SK-N-SH (cell line): ENCODE measurements around the gene VPS35L. TPM values are rescaled to one million over a fixed set of nuclear protein-coding genes. Genes with fewer than 3 reads are reported as not detected.

Experiments
- CTCF ChIA-PET: fragments of 300-600, 350-600 bp; formaldehyde crosslinking; extraction: SDS; loops from one replicate; lab custom pipeline; 2021; lab: Yijun Ruan, JAX
- POLR2A ChIA-PET: fragments of 350-600 bp; sonication (Branson Sonifier 250); formaldehyde crosslinking; extraction: SDS; loops from one replicate; lab custom pipeline; 2020; ENCODE audit warnings: antibody characterized with exemption, inconsistent platforms; lab: Yijun Ruan, JAX
- DNase-seq: peaks from one replicate; pipeline ENCODE4 v3.0.0; 2012
- H2AFZ ChIP-seq: fragments of 200-600 bp; sonication (generic); 2 replicates; pipeline ENCODE4 v1.8.1; 2016; ENCODE audit warnings: antibody characterized with exemption, mild to moderate bottlenecking, low read depth
- H3F3A ChIP-seq: fragments of 200-600 bp; sonication (generic); replicated peaks from 2 replicates; pipeline ENCODE3; 2016; ENCODE audit warnings: antibody characterized with exemption, mild to moderate bottlenecking; ENCODE audit not compliant: insufficient read depth
- H3K27ac ChIP-seq, 2 experiments: fragments of 200-500 bp in 1 of 2; fragments of 200-600 bp in 1 of 2; sonication (Bioruptor generic) in 1 of 2; sonication (generic), shearing (Covaris generic) in 1 of 2; 2 replicates each; pipeline versions ENCODE4 v1.5.1 to v1.6.1; 2014 to 2016; ENCODE audit warnings: low read depth in 2 of 2, inconsistent platforms in 1 of 2, low read length in 1 of 2, mild to moderate bottlenecking in 1 of 2, mixed read lengths in 1 of 2
- H3K27me3 ChIP-seq: fragments of 200-600 bp; sonication (generic), shearing (Covaris generic); 2 replicates; pipeline ENCODE4 v1.6.1; 2016; ENCODE audit warnings: mixed run types; ENCODE audit not compliant: insufficient read depth
- H3K36me3 ChIP-seq, 2 experiments: fragments of 200-500 bp in 1 of 2; fragments of 200-600 bp in 1 of 2; sonication (Bioruptor generic) in 1 of 2; sonication (generic) in 1 of 2; replicated peaks in 1 of 2; 2 replicates each; pipeline versions ENCODE3 to v1.5.1; 2014 to 2016; ENCODE audit warnings: low read length in 1 of 2, mild to moderate bottlenecking in 1 of 2; ENCODE audit not compliant: insufficient read depth in 2 of 2, control insufficient read depth in 1 of 2
- H3K4me1 ChIP-seq, 2 experiments: fragments of 200-500 bp in 1 of 2; fragments of 200-600 bp in 1 of 2; sonication (Bioruptor generic) in 1 of 2; sonication (generic), shearing (Covaris generic) in 1 of 2; 2 replicates each; pipeline versions ENCODE4 v1.5.1 to v1.6.1; 2014 to 2016; ENCODE audit warnings: low read depth in 1 of 2, low read length in 1 of 2, mixed run types in 1 of 2; ENCODE audit not compliant: insufficient read depth in 2 of 2, control insufficient read depth in 1 of 2
- H3K4me2 ChIP-seq: fragments of 200-600 bp; sonication (generic), shearing (Covaris generic); 2 replicates; pipeline ENCODE4 v1.6.1; 2017; ENCODE audit warnings: mixed run types
- H3K4me3 ChIP-seq, 2 experiments: fragments of 200-500 bp in 1 of 2; fragments of 200-600 bp in 1 of 2; sonication (Bioruptor generic) in 1 of 2; sonication (generic), shearing (Covaris generic) in 1 of 2; 2 replicates each; pipeline versions ENCODE4 v1.5.1 to v1.8.1; 2014 to 2016; ENCODE audit warnings: low read depth in 2 of 2, inconsistent platforms in 1 of 2, low read length in 1 of 2, mild to moderate bottlenecking in 1 of 2, mixed read lengths in 1 of 2, moderate library complexity in 1 of 2
- H3K79me2 ChIP-seq: fragments of 200-600 bp; sonication (generic); 2 replicates; pipeline ENCODE4 v1.8.1; 2017; ENCODE audit warnings: mild to moderate bottlenecking; ENCODE audit not compliant: insufficient read depth
- H3K9ac ChIP-seq: fragments of 200-600 bp; sonication (generic); 2 replicates; pipeline ENCODE4 v1.6.1; 2017; ENCODE audit warnings: mixed run types
- H3K9me2 ChIP-seq: fragments of 200-600 bp; sonication (generic); 2 replicates; pipeline ENCODE4 v1.6.1; 2017; ENCODE audit warnings: mixed run types
- H3K9me3 ChIP-seq: fragments of 200-600 bp; sonication (generic); 2 replicates; pipeline ENCODE4 v1.6.1; 2017; ENCODE audit warnings: mixed run types, mild to moderate bottlenecking, moderate library complexity
- H4K20me1 ChIP-seq: fragments of 200-600 bp; sonication (generic); 2 replicates; pipeline ENCODE4 v1.6.1; 2017; ENCODE audit warnings: mild to moderate bottlenecking, mixed run types; ENCODE audit not compliant: insufficient read depth
- EP300 ChIP-seq, 2 experiments: IDR thresholded peaks; 2 replicates each; pipeline versions ENCODE4 v1.4.0 to v1.6.1; 2012; ENCODE audit warnings: borderline replicate concordance in 1 of 2, low read depth in 1 of 2, low read length in 1 of 2
- EZH2phosphoT487 ChIP-seq: fragments of 200-600 bp; sonication (generic); IDR thresholded peaks from 2 replicates; pipeline ENCODE4 v1.6.1; 2017; ENCODE audit warnings: low read depth, mixed run types, mild to moderate bottlenecking, antibody characterized with exemption, moderate library complexity, borderline replicate concordance
- FOSL2 ChIP-seq: IDR thresholded peaks from 2 replicates; pipeline ENCODE4 v1.4.0; 2012; ENCODE audit warnings: low read depth, mild to moderate bottlenecking, moderate library complexity, borderline replicate concordance
- GATA2 ChIP-seq: sonication (generic); formaldehyde crosslinking; IDR thresholded peaks from 2 replicates; pipeline ENCODE4 v1.5.0; 2020; ENCODE audit warnings: mild to moderate bottlenecking, missing genetic modification reagents
- IRF3 ChIP-seq: fragments of 150-350 bp; IDR thresholded peaks from 2 replicates; pipeline ENCODE4 v1.6.1; 2016; ENCODE audit warnings: mild to moderate bottlenecking, low read depth, low read length
- JUND ChIP-seq: IDR thresholded peaks from 2 replicates; pipeline ENCODE4 v1.4.0; 2012
- MEF2A ChIP-seq: IDR thresholded peaks from 2 replicates; pipeline ENCODE4 v1.4.0; 2012; ENCODE audit warnings: low read depth, borderline replicate concordance
- NFIC ChIP-seq: IDR thresholded peaks from 2 replicates; pipeline ENCODE4 v1.4.0; 2012; ENCODE audit warnings: borderline replicate concordance
- NRF1 ChIP-seq: IDR thresholded peaks from 2 replicates; pipeline ENCODE4 v1.6.1; 2012; ENCODE audit warnings: low read depth, mild to moderate bottlenecking, low read length
- PBX3 ChIP-seq: IDR thresholded peaks from 2 replicates; pipeline ENCODE4; 2012
- POLR2AphosphoS5 ChIP-seq: IDR thresholded peaks from 2 replicates; pipeline ENCODE4 v1.6.1; 2012; ENCODE audit warnings: low read depth, low read length
- RAD21 ChIP-seq: IDR thresholded peaks from 2 replicates; pipeline ENCODE4 v1.6.1; 2012; ENCODE audit warnings: mild to moderate bottlenecking, low read length
- RXRA ChIP-seq: IDR thresholded peaks from 2 replicates; pipeline ENCODE4 v1.4.0; 2012; ENCODE audit warnings: low read depth, mild to moderate bottlenecking, borderline replicate concordance
- SMC3 ChIP-seq: IDR thresholded peaks from 2 replicates; pipeline ENCODE4 v1.6.1; 2012; ENCODE audit warnings: low read depth, low read length, improper control_type of control experiment
- TAF1 ChIP-seq: IDR thresholded peaks from 2 replicates; pipeline ENCODE4 v1.6.1; 2012; ENCODE audit warnings: low read depth, mild to moderate bottlenecking, low read length, moderate library complexity, borderline replicate concordance
- TEAD4 ChIP-seq: IDR thresholded peaks from 2 replicates; pipeline ENCODE4 v1.4.0; 2012; ENCODE audit warnings: mild to moderate bottlenecking, borderline replicate concordance; ENCODE audit not compliant: insufficient read depth
- WGBS: methylation state at CpG from one replicate; pipeline ENCODE4 v1.1.6; 2017; ENCODE audit warnings: low lambda C conversion rate; 5-methylcytosine and 5-hydroxymethylcytosine counted together
- polyA plus RNA-seq, 3 experiments: library from polyadenylated mRNA; depleted of rRNA; stranded (reverse); fragments of >200 nt; gene quantifications; 2 replicates each; pipeline ENCODE4 v1.2.3, GENCODE V29; 2012
- TF ChIP-seq, protein P1 (sequence below): fragments of 200-600 bp; sonication (generic); IDR thresholded peaks from 2 replicates; pipeline ENCODE4 v1.6.1; 2017; ENCODE audit warnings: antibody characterized with exemption, mild to moderate bottlenecking, moderate library complexity
- TF ChIP-seq, protein P2 (sequence below): IDR thresholded peaks from 2 replicates; pipeline ENCODE4 v1.4.0; 2012; ENCODE audit warnings: low read depth

Gene VPS35L
- polyA plus RNA-seq, 1 of the 3 experiments (the other 2 are of a cell fraction): 35.3 TPM

- TF ChIP-seq JUND (peak; percentile 31; the same call in 1 of the 2 replicates), NFIC (peak; percentile 7; the same call in 1 of the 2 replicates), PBX3 (no peak), EZH2phosphoT487 (no peak), IRF3 (no peak), SMC3 (no peak), MEF2A (no peak)
- Histone ChIP-seq H3K79me2 (peaks cover 15% of the 10 kb centered on the region; the same call in 1 of the 2 replicates), H3K4me1 (peaks cover 16 to 22% of the 10 kb centered on the region in 2 experiments), H2AFZ (no peak overlapping the region), H3K27ac (peak overlapping the region; percentile 50 to 83), H3K27me3 (no peaks in the 10 kb centered on the region), H3K36me3 (peaks cover 37 to 43% of the 10 kb centered on the region in 2 experiments), H3K4me2 (peak overlapping the region; percentile 42; the same call in 1 of the 2 replicates), H4K20me1 (peaks cover 23% of the 10 kb centered on the region), H3K9me3 (no peaks in the 10 kb centered on the region), H3K4me3 (no peak overlapping the region), H3K9me2 (no peaks in the 10 kb centered on the region), H3F3A (peaks cover 30% of the 10 kb centered on the region), H3K9ac (peak overlapping the region; percentile 23; the same call in 1 of the 2 replicates)
- no peak for DNase-seq
- WGBS: 54% methylated on average over 6 of the region's 6 CpGs
- ChIA-PET POLR2A (interaction anchor here (0.5 kb wide), 1 partner anchor 1201 kb away, joined by 3 read pairs; no protein-coding TSS in a partner anchor), CTCF (interaction anchor here (1.5 kb wide), 1 partner anchor 99 kb away, joined by 3 read pairs; no protein-coding TSS in a partner anchor)
These were observed 144.8 kb downstream of the VPS35L start for GRCh38 chr16:19700319-19700781.

GRCh38 chr16:19701091-19701490 is 145.6 kb downstream of the VPS35L start:
- peaks cover 23% of the 10 kb centered on the region for H4K20me1 ChIP-seq
- H3K27ac ChIP-seq: peak overlapping the region; percentile 50 to 83; a peak in 3 of 4 replicates
- H3F3A ChIP-seq: peaks cover 27% of the 10 kb centered on the region
- no peak for DNase-seq
- H3K9me2 ChIP-seq: no peaks in the 10 kb centered on the region
- no peaks in the 10 kb centered on the region for H3K27me3 ChIP-seq
- peak overlapping the region; percentile 42; the same call in 1 of the 2 replicates for H3K4me2 ChIP-seq
- H3K9me3 ChIP-seq: no peaks in the 10 kb centered on the region
- H2AFZ ChIP-seq: no peak overlapping the region
- H3K9ac ChIP-seq: peak overlapping the region; percentile 23; the same call in 1 of the 2 replicates
- no peak overlapping the region for H3K4me3 ChIP-seq
- CTCF ChIA-PET: no interaction called here
- POLR2A ChIA-PET: no interaction called here
- H3K79me2 ChIP-seq: peaks cover 15% of the 10 kb centered on the region; the same call in 1 of the 2 replicates
- peaks cover 14 to 22% of the 10 kb centered on the region in 2 experiments for H3K4me1 ChIP-seq
- 47% methylated on average over 3 of the region's 3 CpGs for WGBS
- peaks cover 45 to 50% of the 10 kb centered on the region in 2 experiments for H3K36me3 ChIP-seq
- TF ChIP-seq, protein P1, sequence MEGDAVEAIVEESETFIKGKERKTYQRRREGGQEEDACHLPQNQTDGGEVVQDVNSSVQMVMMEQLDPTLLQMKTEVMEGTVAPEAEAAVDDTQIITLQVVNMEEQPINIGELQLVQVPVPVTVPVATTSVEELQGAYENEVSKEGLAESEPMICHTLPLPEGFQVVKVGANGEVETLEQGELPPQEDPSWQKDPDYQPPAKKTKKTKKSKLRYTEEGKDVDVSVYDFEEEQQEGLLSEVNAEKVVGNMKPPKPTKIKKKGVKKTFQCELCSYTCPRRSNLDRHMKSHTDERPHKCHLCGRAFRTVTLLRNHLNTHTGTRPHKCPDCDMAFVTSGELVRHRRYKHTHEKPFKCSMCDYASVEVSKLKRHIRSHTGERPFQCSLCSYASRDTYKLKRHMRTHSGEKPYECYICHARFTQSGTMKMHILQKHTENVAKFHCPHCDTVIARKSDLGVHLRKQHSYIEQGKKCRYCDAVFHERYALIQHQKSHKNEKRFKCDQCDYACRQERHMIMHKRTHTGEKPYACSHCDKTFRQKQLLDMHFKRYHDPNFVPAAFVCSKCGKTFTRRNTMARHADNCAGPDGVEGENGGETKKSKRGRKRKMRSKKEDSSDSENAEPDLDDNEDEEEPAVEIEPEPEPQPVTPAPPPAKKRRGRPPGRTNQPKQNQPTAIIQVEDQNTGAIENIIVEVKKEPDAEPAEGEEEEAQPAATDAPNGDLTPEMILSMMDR: no peak
- TF ChIP-seq MEF2A (no peak), GATA2 (CRISPR knock-in tag) (no peak), FOSL2 (peak; percentile 76; the same call in 1 of the 2 replicates), RXRA (no peak), TAF1 (no peak), EP300 (IDR thresholded peaks at IDR 0.05; ENCODE audit: borderline replicate concordance in 1 of 2, low read depth in 1 of 2, low read length in 1 of 2) (peak; percentile 33 to 57; a peak in 2 of 4 replicates), IRF3 (no peak), NFIC (no peak), TEAD4 (no peak), NRF1 (no peak), RAD21 (no peak), POLR2AphosphoS5 (peak; percentile 45)
- TF ChIP-seq, protein P2, sequence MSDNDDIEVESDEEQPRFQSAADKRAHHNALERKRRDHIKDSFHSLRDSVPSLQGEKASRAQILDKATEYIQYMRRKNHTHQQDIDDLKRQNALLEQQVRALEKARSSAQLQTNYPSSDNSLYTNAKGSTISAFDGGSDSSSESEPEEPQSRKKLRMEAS: peak; percentile 25; the same call in 1 of the 2 replicates
